Subcutaneous adipose tissue (tissue), 4 donors: Measurements from ENCODE around the gene ZFP36. TPM values are rescaled to one million over a fixed set of nuclear protein-coding genes. Genes with fewer than 3 reads are reported as not detected.

Experiments
- total RNA-seq, 4 donors: library from RNA; depleted of rRNA; stranded (reverse); fragments of >200 nt; gene quantifications; one replicate each; pipeline ENCODE4 v1.1.0, GENCODE V29; 2016
- TF ChIP-seq, protein P1 (sequence below): fragments of 450-650 bp; IDR thresholded peaks from one replicate; pipeline ENCODE4 v1.5.1; 2016; ENCODE audit warnings: low read depth, mild to moderate bottlenecking, control low read depth, antibody characterized with exemption, moderate library complexity

ZFP36 gene
- total RNA-seq, 4 donors from 2014 or later = 76.9 to 156 (median 95.5) TPM

GRCh38 chr19:39399668-39400050, 7.0 kb upstream of the ZFP36 start:
- TF ChIP-seq, protein P1, sequence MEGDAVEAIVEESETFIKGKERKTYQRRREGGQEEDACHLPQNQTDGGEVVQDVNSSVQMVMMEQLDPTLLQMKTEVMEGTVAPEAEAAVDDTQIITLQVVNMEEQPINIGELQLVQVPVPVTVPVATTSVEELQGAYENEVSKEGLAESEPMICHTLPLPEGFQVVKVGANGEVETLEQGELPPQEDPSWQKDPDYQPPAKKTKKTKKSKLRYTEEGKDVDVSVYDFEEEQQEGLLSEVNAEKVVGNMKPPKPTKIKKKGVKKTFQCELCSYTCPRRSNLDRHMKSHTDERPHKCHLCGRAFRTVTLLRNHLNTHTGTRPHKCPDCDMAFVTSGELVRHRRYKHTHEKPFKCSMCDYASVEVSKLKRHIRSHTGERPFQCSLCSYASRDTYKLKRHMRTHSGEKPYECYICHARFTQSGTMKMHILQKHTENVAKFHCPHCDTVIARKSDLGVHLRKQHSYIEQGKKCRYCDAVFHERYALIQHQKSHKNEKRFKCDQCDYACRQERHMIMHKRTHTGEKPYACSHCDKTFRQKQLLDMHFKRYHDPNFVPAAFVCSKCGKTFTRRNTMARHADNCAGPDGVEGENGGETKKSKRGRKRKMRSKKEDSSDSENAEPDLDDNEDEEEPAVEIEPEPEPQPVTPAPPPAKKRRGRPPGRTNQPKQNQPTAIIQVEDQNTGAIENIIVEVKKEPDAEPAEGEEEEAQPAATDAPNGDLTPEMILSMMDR = no peak

GRCh38 chr19:39400061-39400460, 6.6 kb upstream of the ZFP36 start:
- TF ChIP-seq, protein P1 = no peak

DNA sequence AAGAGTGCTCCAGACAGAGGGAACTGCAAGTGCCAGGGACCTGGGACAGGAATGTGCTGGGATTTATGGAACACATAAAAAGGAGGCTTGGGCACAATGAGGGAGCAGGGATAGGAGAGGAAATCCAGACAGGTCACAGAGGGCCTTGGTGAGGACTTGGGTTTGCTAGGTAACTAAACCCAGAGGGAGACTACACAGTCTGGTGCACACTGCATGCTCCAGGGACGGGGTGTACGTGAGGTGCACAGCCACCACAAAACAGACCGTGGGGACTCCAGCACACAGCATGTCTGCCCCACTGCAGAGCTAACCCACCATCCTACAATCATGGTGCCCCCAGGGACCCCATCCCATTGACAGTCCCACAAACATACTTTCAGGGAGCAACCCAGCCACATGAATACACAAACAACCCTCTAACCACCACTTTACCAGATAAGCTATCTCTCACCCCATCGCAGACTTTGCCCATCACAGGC, 5.5 kb upstream of the ZFP36 start:
- TF ChIP-seq, protein P1 = no peak

DNA sequence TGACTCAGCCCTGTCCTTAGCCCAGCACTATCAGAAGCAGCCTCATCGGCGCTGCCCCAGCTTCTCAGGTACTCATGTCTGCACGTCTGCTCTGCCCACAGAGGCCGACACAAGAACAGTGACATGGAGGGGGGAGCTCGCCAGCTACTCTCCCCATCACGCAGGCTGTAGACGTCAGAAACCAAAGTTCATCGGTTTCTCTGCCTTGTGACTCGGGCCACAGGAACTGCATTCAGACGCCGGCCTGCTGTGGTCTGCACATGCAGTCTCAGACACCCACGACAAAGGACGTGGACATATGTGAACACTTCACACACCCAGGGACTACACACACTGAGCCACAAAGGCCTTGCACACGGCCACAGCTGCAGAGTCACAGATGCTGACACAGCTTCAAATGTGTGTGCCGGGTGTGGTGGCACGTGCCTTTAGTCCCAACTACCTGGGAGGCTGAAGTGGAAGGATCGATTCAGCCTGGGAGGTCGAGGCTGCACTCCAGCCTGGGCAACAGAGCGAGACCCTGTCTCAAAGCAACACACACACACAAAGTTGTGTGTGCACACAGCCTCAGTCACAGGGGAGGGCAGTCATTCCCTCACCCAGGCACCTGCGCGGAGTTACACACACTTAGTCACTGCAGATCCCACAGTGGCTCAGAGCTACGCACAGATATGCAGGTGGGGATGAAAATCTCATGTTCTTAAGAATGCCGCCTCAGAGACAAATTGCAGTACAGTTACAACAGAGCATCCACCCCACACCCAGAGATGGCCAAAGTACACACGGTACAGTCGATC, 4.9 kb upstream of the ZFP36 start:
- TF ChIP-seq, protein P1 = no peak

- TF ChIP-seq, protein P1 = no peak
Measured at GRCh38 chr19:39402346-39403300, 4.0 kb upstream of the ZFP36 start.

DNA sequence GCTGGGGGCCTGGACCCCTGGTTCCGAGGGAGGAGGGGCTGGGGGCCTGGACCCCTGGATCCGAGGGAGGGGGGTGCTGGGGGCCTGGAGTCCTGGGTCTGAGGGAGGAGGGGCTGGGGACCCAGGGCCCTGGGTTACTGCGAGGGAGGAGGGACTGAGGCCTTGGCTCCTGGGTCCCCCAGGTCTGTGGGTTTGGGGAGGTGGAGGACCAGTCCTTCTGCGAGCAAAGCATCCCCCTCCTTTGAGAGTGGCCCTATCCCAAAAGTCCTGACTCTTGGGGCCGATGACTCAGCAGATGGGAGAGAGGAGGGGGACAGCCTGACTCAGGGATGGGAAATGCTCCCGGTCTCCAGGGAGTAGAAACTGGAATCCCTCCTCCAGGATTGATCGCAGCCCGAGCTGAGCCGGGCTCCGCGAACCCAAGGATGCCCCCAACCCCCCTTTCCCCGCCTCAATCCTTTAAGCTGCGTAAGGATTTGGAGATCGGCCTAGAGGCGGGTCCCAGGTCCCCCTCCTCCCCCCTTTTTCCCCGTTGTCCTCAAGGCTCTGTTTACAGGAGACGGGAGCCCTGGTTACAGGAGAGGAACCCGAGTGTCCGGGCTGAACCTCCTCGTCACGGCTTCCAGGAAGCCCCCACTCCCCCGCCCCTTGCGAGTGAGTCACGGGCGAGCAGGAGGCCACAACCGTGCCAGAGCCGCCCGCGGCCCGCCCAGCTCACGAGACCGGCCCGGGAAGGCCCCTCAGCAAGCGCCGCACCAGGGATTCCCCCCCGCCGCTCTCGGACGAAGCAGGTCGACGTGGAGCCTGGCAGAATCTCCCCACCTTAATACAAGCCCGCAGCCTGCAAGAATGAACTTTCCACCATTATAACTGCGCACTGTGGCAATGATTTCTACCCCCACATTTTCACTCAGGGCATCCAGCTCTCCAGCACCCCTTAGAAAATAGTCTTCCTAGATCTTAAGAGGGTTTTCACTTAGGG, 3.0 kb upstream of the ZFP36 start:
- TF ChIP-seq, protein P1 = no peak
